ENCODE measurements around the gene OR6S1.
"Not testable (repeated sequence)": the region's sequence is repeated elsewhere in the genome, so short reads cannot be mapped to it uniquely, and the experiment has no call there.

OR6S1 gene

GRCh38 chr14:20630340-20631022, 11.0 kb downstream of the OR6S1 start:
- peak; percentile 28 for DNase-seq

GRCh38 chr14:20628063-20628854, 13.2 kb downstream of the OR6S1 start:
- DNase-seq = no peak

GRCh38 chr14:20627346-20628027, 14.0 kb downstream of the OR6S1 start:
- DNase-seq = no peak

GRCh38 chr14:20626274-20626673, 15.2 kb downstream of the OR6S1 start:
- DNase-seq = no peak

DNA sequence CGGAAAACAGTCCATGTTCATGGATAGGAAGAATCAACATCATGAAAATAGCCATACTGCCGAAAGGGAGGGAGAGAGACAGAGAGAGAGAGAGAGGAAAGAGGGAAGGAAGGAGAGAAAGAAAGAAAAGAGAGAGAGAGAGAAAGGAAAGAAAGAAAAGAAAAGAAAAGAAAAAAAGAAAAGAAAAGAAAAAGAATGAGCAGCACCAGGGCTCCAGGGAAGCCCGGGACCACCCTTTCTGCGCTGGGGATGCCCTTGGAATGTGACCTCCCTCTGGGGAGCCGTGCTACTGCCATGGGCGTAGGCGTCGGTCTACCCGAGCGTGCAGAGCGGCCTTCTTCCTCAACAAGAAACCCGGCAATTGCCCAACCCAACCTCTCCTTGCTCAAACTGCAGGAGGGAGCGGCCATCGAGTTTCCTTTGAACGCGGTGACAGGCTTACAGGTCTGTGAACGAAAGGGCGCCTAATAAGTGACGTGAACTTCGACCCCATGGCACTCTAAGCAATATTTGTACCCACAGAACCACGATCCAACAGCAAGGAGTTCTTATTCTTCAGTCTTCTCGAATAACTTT, 16.9 kb downstream of the OR6S1 start:
- DNase-seq = no peak

- DNase-seq = no peak
Observed at GRCh38 chr14:20623798-20624197, 17.7 kb downstream of the OR6S1 start.

GRCh38 chr14:20622816-20623291, 18.6 kb downstream of the OR6S1 start:
- no peak for DNase-seq

GRCh38 chr14:20620798-20621478, 20.6 kb downstream of the OR6S1 start:
- no peak for DNase-seq

- DNase-seq = not testable (repeated sequence)
Observed at GRCh38 chr14:20619688-20620087, 21.8 kb downstream of the OR6S1 start.

DNA sequence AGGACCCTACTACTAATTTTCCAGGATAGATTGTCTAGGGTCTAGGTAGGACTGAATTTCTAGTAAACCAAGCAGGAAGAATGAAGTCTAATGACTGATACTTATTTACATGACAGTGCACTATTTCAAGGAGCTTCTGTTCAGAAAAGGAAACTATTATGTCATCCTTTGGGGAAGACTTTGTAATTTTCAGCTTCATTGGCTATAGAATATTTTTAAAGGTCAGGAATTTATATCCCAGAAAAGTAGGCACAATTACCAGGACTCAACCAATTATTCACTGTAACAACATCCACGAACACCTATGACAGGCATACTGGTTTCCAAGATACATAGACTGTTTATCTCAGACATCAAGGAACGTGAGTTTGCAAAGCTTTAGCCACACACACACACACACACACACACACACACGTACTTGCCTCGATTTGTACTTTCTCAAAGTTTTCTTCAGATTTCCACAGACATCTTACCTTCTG, 23.2 kb downstream of the OR6S1 start:
- no peak for DNase-seq

DNA sequence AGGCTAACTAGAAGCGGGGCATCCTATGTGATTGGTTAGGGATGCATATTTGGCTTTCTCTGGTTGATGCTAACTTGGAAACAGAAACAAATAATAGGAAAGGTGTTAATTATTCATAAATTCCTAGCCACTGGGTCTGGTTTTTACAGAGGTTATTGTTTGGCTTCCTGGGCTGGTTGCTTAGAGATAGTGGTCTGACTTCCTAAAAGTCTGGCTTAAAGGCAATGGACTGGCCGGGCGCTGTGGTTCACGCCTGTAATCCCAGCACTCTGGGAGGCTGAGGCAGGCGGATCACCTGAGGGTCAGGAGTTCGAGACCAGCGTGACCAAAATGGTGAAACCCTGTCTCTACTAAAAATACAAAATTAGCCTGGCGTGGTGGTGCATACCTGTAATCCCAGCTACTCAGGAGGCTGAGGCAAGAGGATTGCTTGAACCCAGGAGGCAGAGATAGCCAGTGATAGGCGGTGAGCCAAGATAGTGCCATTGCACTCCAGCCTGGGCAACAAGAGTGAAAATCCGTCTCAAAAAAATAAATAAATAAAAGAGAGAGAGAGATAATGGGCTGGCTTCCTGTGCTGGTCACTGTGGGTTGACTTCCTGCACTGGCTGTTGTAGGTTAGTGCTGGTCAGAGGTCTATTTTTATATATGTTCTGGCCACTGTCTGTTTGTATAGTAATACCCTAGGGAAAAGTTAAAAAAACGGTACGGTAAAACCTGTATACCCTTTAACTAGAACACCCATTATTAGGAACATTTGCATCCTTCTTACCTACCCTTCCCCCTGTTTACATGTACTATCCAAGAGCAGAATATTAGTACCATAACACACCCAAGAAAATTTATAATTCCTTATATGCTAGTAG, 24.1 kb downstream of the OR6S1 start:
- no peak for DNase-seq

GRCh38 chr14:20615996-20616395, 25.5 kb downstream of the OR6S1 start:
- no peak for DNase-seq

DNA sequence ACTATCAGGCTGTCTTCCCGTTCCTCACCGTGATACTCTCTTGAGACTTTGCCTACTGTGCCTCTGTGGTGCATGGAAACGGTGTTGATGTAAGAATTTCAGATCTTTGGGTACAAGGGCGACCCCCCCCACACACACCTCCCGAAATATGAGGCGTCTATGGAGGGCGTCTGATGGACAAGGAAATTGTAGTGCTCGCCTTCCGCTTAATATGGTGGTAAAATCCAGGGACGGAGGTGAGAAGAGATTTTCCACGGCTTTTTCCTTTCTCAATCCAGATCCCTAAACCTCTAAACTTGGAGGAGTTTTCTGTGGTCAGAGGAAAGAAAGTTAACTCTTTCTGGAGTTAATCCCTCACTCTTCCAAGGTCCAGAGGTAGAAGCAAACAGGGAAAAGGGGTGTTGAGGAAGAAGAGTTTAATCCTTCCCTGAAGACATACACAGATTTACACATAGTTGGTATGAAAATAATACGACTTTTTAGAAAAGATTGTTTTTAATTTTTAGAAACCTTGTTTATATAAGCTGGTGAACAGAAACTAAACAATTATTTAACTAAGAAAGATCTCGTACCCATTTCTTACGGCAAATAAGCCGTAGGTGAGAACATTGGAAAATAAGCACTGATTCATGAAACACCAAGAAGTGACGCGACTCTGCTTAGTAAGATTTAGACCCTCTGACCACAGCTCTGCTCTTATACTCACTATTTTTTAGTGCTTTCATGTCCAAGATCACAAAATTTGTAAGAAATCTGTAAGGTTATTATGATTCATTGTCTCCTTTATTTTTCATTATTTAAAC, 27.3 kb downstream of the OR6S1 start:
- peak; percentile 38 for DNase-seq

- peak; percentile 96 for DNase-seq
Observed at GRCh38 chr14:20613094-20614037, 28.1 kb downstream of the OR6S1 start.

GRCh38 chr14:20612403-20612802, 29.1 kb downstream of the OR6S1 start:
- no peak for DNase-seq

- DNase-seq = no peak
Observed at GRCh38 chr14:20611277-20611676, 30.2 kb downstream of the OR6S1 start.

- peak; percentile 83 for DNase-seq
Observed at GRCh38 chr14:20610002-20610765, 31.3 kb downstream of the OR6S1 start.

GRCh38 chr14:20609215-20610001, 32.1 kb downstream of the OR6S1 start:
- peak; percentile 74 for DNase-seq

Measured in NCI-H146 (cell line).